GM23338 (cell line): Measurements from ENCODE around the gene RAB3GAP1.

ENCODE experiments used
- CREB1 ChIP-seq: fragments of 250-450 bp; sonication (Bioruptor Pico); IDR thresholded peaks from 2 replicates; pipeline ENCODE4 v1.5.0; 2020; ENCODE audit warnings: low read depth, mild to moderate bottlenecking, moderate library complexity
- CTCF ChIP-seq, 2 experiments: fragments of 200-600 bp in 1 of 2; sonication (generic) in 1 of 2; conservative IDR thresholded peaks; 2 replicates each; pipeline versions ENCODE4 v1.5.1 to v1.6.1; 2016 to 2017; ENCODE audit warnings: antibody characterized with exemption in 2 of 2, low read depth in 2 of 2, mild to moderate bottlenecking in 2 of 2, moderate library complexity in 1 of 2
- ETS1 ChIP-seq: IDR thresholded peaks from 2 replicates; pipeline ENCODE4 v1.6.1; 2016; ENCODE audit warnings: antibody characterized with exemption
- EZH2 ChIP-seq: fragments of 200-600 bp; sonication (generic); IDR thresholded peaks from one replicate; pipeline ENCODE4 v1.8.0; 2017; ENCODE audit warnings: antibody characterized with exemption, mild to moderate bottlenecking, low read depth; ENCODE audit not compliant: unreplicated experiment
- EZH2phosphoT487 ChIP-seq: fragments of 200-600 bp; sonication (generic); IDR thresholded peaks from one replicate; pipeline ENCODE4 v1.8.1; 2018; ENCODE audit warnings: antibody characterized with exemption; ENCODE audit not compliant: unreplicated experiment
- JUNB ChIP-seq: IDR thresholded peaks from one replicate; pipeline ENCODE4 v1.6.1; 2016; ENCODE audit warnings: antibody characterized with exemption; ENCODE audit not compliant: unreplicated experiment
- NANOG ChIP-seq: IDR thresholded peaks from 2 replicates; pipeline ENCODE4 v1.6.1; 2016; ENCODE audit warnings: antibody characterized with exemption, borderline replicate concordance
- POLR2AphosphoS5 ChIP-seq: IDR thresholded peaks from 2 replicates; pipeline ENCODE4 v1.6.1; 2016; ENCODE audit warnings: antibody characterized with exemption, low read depth
- REST ChIP-seq: IDR thresholded peaks from one replicate; pipeline ENCODE4 v1.6.1; 2018; ENCODE audit warnings: antibody characterized with exemption; ENCODE audit not compliant: unreplicated experiment

- TF ChIP-seq CTCF (conservative IDR thresholded peaks at IDR 0.05; ENCODE audit: low read depth in 2 of 2) (no peak), REST (no peak), CREB1 (CRISPR knock-in tag) (no peak), EZH2 (no peak), POLR2AphosphoS5 (no peak), JUNB (no peak), EZH2phosphoT487 (no peak), ETS1 (no peak), NANOG (no peak)
Measured at GRCh38 chr2:135183822-135184221, 131.7 kb downstream of the RAB3GAP1 start.
